ENCODE measurements around the gene ZNF808.

DNA sequence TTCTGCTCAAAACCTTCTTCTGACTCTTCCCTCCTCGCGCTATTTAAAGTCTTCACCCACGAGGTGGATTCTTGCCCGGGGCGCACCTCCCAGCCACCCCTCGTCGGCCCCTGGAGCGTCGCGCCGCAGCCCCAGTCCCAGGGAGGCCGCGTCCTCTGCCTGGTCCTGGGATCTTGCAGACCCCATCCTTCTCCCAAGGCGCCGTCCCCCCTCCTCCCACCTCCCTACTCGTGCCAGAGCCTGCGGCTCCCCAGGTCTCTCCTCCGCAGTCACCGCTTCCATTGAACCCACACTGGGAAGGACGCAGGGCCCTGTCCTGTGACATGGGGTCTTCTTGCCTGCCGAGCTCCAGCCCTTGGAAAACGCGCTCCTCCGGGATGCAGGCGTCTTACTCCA, 486 bp downstream of the ZNF808 start:
- no peak for TF ChIP-seq CTCF (IDR thresholded peaks at IDR 0.05)
- TF ChIP-seq POLR2A (IDR thresholded peaks at IDR 0.05; ENCODE audit: low read depth): no peak

Measured in esophagus muscularis mucosa (tissue), 3 donors.